Muscle of back (tissue), 11 donors: Measurements from ENCODE around the gene KRT39. TPM values are rescaled to one million over a fixed set of nuclear protein-coding genes. Genes with fewer than 3 reads are reported as not detected.

ENCODE experiments used
- DNase-seq, 3 donors: peaks; one replicate each; pipeline versions ENCODE4 v3.0.0 to v3.0.0-alpha.2; 2013
- polyA plus RNA-seq, 10 donors: library from polyadenylated mRNA; unstranded; fragments of 120-200 nt; gene quantifications; one replicate each; pipeline ENCODE4 v1.2.1, GENCODE V29; 2013; ENCODE audit not compliant: insufficient read length in 10 of 10

The KRT39 gene
- polyA plus RNA-seq, 10 donors, result 2.9 to 9.6 (median 5.2) TPM

- DNase-seq, result no peak
Measured at GRCh38 chr17:40981115-40981514, 14.4 kb upstream of the KRT39 start.

GRCh38 chr17:40980596-40980995 is 13.8 kb upstream of the KRT39 start:
- DNase-seq, result peak; percentile 72 to 91 (median 82)

GRCh38 chr17:40980117-40980516 is 13.4 kb upstream of the KRT39 start:
- no peak for DNase-seq

- DNase-seq, result peak in 1 of 3 donors; percentile 27
Measured at GRCh38 chr17:40978575-40979151, 11.9 kb upstream of the KRT39 start.

DNA sequence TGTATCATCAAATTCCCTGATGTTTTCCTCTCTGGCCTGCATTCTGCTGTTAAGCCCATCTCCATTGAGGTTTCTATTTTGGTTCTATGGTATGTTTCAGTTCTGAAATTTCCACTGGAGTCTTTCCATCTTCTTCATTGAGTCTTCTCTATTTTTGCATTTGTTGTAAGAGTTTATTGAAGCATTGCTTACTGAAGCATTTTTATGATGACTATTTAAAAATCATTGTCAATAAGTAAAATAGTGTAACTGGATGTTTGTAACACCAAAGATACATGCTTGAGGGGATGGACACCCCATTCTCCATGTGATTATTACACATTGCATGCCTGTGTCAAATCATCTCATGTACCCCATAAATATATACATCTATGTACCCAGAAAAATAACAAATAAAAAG is 8.8 kb upstream of the KRT39 start:
- DNase-seq, result no peak

- no peak for DNase-seq
Measured at GRCh38 chr17:40974366-40974765, 7.6 kb upstream of the KRT39 start.

- no peak for DNase-seq
Measured at GRCh38 chr17:40967582-40967981, 834 bp upstream of the KRT39 start.

DNA sequence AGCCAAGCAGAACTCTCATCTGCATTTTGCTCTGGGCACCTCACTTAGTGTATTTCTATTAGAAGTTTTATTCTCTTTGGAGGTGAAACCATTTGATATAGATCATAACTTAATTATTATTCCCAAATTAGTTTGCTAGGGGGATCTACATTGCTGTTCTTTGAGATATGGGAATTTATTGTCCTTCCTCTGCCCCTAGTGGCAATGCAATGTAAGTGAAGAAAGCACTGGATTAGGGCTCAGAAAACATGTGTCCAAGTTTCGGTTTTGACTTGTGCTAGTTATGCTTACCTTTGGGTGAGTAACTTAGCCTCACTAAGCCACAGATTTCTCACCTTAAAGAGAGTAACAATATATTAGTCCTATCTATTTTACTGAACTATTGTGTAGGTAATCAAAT is 2.9 kb downstream of the KRT39 start:
- no peak for DNase-seq

- no peak for DNase-seq
Measured at GRCh38 chr17:40962059-40962561, 4.6 kb downstream of the KRT39 start.

GRCh38 chr17:40961591-40961990 is 5.2 kb downstream of the KRT39 start:
- no peak for DNase-seq

DNA sequence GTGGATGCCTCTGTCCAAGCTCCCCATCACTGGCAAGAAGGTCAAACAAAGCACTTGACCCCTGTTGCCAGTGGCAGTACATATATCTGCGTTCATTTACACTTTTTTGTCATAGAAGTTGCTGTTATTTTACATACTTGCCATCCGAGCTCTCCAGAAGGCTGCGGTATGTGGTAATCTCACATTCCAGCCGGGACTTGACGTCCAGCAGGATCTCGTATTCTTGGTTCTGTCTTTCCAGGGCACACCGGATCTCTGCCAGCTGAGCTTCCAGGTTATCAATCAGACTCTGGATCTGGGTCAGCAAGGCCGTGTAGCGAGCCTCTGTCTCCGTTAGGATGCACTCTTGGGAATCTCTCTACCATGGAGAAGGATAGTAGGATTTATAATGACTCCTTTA is 6.6 kb downstream of the KRT39 start:
- DNase-seq, result no peak

DNA sequence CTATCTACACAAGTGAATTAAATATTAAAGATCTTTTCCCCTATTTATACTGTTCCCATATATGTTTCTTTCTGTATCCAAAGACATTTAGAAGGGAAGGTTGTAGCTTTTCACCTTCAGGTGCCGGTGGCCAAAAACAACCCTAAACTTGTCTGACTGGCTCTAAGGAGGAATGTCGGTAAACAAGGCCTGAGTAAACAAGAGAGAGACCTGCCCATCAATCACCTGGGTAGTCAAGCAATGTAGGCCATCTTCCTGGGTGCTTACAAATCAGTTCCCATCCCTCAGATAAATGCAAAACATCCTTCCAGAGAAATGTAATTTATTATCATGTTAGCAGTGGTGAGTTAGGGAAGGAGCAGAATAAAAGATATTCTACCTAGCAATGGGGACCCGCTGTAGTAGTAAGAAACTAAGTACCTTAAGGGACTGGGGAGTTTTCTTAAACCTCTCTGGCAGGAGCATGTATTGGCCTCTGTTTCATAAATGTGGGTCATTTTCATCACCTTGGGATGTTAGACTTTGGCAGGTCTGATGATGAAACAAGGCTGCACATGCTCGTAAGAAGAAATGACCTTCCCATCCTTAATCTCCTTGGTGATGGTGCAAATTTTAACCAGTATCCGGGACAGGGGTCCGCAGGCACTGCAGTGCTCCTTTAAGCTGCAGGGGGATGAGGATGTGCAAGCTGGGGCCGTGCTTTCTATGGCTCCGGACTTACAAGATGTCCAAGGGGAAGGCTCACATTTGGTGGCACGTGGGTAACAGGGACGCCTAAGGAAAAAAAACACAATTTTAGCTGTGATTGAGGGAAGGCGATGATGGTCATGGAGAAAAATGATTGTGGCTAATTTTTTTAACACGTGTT is 8.4 kb downstream of the KRT39 start:
- no peak for DNase-seq

DNA sequence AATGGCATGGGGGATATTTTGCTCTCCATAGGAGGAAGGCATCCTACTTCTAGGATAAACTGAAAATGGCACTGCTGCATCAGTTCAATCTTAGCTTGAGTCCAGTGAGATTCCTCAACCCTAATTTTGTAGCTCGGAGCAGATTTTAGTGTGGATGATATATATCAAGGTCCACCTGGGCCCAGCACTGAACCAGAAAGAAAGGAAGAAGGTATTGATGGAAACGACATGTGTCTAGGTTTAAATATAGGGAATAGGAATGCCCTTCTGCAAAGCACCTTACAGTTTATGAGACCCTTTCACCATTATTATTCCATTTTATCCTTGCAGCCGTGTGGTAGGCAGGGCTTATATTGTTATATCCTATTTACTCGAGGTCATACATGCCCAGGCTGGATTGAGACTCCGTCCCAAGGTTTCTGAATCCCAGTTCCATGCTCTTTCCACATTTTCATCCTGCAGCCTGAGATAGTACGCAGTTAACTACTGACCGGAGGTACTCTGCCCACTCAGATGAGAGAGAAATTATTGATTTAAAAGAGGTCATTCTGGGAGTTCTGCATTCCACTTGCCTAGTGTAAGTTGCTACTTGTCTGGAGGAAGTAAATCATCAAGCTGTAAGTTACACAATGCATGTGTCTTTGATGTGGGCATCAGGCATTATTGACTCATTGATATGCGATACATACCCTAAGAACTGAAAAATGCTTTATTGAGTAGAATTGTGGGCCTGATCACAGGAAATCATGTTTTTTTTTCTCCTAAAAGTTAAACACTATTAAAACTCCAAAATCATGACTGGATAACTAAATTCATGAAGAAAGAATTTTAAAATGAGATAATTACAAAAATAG is 10.1 kb downstream of the KRT39 start:
- peak in 1 of 3 donors; percentile 88 for DNase-seq

DNA sequence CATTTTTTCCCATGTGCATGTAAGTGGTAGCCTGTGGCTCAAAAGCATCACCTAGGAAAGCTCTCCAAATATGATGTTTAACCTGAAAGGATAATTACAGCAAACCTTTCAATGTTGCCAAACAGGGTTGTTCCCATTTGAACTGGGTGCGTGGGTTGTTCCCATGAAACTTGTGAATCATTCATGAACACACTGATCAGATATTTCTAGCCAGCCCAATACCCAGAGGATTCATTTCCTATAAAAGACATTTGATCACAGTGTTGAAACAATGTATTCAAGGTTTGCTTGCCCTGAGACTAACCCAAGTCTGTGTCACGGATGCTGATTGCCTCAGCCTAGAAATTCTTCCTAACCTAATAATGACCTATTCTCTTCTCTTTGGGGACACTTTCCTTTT is 12.9 kb downstream of the KRT39 start:
- DNase-seq, result peak in 1 of 3 donors; percentile 56

- peak in 1 of 3 donors; percentile 64 for DNase-seq
Measured at GRCh38 chr17:40952661-40953060, 14.1 kb downstream of the KRT39 start.

GRCh38 chr17:40952154-40952553 is 14.6 kb downstream of the KRT39 start:
- DNase-seq, result no peak

DNA sequence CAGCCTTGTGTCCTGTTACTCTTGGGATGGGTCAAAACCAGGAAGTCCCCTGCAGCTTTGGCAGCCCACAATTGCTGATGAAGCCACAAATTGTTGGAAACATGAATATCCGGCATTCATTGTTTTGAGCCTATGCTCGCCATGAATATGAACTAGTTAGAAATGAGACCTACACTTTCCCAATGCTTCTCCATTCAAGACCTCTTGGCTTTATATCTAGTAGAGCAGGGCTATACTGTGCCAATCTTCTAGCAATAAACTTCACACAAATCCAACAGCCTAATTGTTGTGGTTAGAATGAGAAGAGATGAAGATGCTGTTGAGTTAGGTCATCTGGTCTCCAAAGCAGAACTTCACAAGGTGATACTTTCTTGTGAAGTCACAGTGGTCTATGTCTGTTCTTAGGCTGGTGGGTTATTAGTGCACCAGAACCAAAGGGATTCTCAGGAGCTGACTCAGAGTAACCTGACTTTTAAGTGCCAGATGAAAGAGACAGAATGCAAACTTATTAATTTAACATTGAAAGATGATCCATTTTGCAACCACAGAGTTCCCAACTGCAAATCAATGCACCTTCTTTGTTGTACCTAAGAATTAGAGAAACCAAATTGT is 15.6 kb downstream of the KRT39 start:
- no peak for DNase-seq

DNA sequence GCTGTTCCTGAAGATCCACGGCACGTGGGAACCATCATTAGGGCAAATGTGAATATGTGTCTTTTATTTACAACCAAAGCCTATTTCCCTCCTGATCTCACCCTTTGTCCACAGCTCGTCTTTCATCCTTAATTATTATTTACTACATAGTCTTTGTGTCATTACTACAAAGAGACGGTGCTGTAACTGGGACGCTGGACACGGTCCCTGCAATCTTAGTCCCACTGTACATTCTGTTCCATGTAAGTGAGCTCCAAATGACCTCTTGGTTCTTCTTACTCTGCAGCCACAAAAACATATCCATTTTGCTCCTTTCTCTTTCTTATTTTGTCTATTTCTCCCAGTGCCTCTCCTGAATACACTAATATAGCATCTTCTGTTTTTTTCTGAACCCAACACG is 16.6 kb downstream of the KRT39 start:
- no peak for DNase-seq

DNA sequence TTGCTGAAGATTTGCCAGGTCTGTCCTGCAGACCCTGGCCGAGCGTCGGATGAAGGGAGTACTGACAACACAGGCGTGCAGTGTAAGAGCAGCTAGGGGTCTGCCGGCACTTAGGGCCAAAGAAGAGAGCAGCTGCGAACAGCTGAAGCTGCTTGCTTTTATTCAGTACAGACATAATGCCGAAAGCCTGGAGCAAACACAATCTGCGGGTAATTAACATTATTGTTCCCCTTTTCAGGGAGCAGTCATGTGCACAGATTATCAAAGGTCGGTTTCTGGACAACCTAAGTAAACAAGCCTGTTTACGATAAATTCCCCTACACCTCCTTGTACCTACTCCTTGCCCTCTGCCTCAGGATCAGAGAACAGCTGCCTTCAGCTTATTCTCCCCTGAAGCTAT is 17.3 kb downstream of the KRT39 start:
- peak in 1 of 3 donors; percentile 24 for DNase-seq

GRCh38 chr17:40947929-40948328 is 18.8 kb downstream of the KRT39 start:
- DNase-seq, result no peak

- DNase-seq, result no peak
Measured at GRCh38 chr17:40945414-40945813, 21.3 kb downstream of the KRT39 start.

DNA sequence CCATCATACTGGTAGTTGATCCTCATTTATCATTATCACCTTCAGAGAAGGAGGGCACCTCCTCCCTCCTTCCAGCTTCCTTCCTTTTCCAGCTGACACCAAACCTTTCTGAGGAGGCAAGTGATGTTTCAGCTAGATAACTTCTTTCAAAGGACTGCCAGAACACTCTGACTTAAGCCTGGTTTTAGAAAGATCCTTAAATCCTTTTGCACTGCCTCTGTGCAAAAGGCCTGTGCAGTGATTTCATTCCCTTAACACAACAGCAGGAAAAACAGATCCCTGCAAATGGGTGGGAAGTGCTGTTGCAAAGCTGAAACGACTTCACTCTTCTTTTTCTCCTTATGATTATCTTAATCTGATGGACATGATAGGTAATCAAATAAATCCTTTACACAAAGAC is 22.2 kb downstream of the KRT39 start:
- DNase-seq, result no peak
